ENCODE results near the gene CCDC197. TPM values are rescaled to one million over a fixed set of nuclear protein-coding genes. Genes with fewer than 3 reads are reported as not detected.

CCDC197 gene
- total RNA-seq, 2 donors from 2014 or later, result 0.20 to 0.49 TPM

DNA sequence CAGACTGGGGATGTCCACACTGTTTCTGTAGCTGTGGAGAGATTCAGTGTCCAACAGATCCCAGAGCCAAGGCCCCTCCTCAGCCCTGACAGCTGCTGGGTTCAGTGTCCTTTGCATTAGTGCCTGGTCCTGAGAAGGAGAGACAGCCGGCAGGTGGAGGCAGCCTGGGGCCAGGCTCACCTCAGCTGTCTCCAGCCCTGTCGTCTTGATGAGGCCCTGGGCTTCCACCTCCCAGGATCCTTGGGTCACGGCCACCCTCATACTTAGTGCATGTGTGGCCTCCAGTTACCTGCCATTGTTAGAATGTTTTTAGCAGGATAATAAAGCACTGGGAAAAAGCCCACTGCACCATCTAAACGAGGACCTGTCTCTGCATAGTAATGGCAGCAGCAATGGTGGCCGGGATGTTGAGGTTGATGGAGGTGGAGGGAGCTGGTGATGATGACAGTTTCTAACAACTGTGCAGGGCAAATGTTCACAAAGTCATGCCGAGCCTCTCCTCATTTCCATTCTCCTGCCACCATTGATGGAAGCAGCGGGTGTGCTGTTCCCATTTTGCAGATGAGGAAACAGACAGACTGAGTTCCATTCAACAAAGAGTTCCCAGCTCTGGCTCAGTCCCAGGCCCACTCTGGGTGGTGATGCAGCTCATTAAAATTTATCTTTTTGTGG is 38.4 kb upstream of the CCDC197 start:
- Mint-ChIP-seq H3K9me3 (no peaks in the 10 kb centered on the region), H3K27ac (peak overlapping the region; percentile 94 to 99), H3K36me3 (peaks cover 10 to 41% of the 10 kb centered on the region in 2 donors)
- ATAC-seq, result no peak
- DNase-seq (ENCODE audit: low spot score in 2 of 2), result no peak

- H3K9me3 Mint-ChIP-seq, result peaks cover under 1 to 1% of the 10 kb centered on the region in 2 donors
- ATAC-seq (peak; percentile 87 to 88), DNase-seq (ENCODE audit: low spot score in 2 of 2) (peak; percentile 88 to 97)
- H3K27ac Mint-ChIP-seq, result peak overlapping the region; percentile 94 to 99
- H3K36me3 Mint-ChIP-seq, result peaks cover 8 to 38% of the 10 kb centered on the region in 2 donors
Observed at GRCh38 chr14:93959239-93960107, 37.6 kb upstream of the CCDC197 start.

DNA sequence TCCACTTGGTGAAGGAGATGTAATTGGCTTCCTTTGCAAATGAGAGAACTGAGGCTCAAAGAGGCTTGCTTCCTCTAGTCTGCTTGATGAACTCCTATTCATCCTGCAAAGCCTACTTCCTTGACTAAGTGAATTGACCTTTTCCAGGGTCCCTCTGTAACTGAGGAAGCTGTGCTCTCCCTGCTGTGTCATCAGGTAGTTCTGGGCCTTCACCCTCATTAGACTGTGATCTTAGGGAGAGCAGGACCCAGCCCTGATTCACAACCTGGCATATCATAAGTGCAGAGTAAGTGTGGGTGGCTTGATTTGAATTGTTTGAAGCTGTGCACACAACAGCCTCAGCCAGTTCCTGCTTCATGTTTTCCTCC is 37.0 kb upstream of the CCDC197 start:
- Mint-ChIP-seq H3K9me3 (peaks cover 7% of the 10 kb centered on the region in 2 donors), H3K36me3 (peaks cover 4 to 40% of the 10 kb centered on the region in 2 donors), H3K27ac (peak overlapping the region; percentile 94 to 99)
- DNase-seq (ENCODE audit: low spot score in 2 of 2) (peak in 1 of 2 donors; percentile 71), ATAC-seq (peak; percentile 40 to 62)

DNA sequence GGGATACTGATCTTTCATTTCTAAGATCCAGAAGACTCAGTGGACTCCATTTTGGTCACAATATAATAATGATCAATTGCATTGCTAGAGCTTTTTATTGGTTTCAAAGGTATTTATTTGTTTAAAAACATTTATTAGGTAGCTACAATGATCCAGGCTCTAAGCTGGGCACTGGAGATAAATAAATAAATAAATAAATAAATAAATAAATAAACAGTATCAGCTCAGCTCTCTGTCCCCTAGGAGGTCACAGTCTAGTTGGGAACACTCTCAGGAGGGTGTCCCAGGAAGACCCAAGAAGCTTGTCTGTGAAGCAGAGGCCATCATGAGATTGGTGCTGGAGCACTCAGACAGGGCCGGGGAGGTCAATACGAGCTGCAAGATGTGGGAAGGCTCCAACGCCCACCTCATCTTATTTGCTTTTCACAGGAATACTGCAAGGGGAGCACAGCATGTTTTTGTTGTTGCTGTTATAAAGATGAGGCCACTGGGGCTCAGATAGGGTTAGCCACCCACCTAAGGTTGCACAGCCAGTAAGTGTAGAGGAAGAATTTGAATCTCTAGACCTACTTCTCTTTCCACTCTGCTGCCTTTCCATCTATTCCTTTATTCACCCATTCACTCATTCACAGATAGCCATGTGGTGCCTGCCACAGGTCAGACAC is 36.2 kb upstream of the CCDC197 start:
- DNase-seq (ENCODE audit: low spot score in 2 of 2) (no peak), ATAC-seq (no peak)
- Mint-ChIP-seq H3K36me3 (peaks cover 4 to 46% of the 10 kb centered on the region in 2 donors), H3K9me3 (peaks cover 8% of the 10 kb centered on the region in 2 donors), H3K27ac (peak overlapping the region; percentile 94 to 99)

GRCh38 chr14:93961620-93962019 is 35.5 kb upstream of the CCDC197 start:
- no peak for ATAC-seq
- Mint-ChIP-seq H3K9me3 (peaks cover 8% of the 10 kb centered on the region in 2 donors), H3K27ac (peak overlapping the region; percentile 22 to 93), H3K36me3 (peaks cover 4 to 52% of the 10 kb centered on the region in 2 donors)
- DNase-seq (ENCODE audit: low spot score in 2 of 2), result no peak

GRCh38 chr14:93962701-93963601 is 34.1 kb upstream of the CCDC197 start:
- Mint-ChIP-seq H3K27ac (peak overlapping the region; percentile 86 to 95), H3K36me3 (peaks cover 4 to 52% of the 10 kb centered on the region in 2 donors), H3K9me3 (peaks cover 8% of the 10 kb centered on the region in 2 donors)
- ATAC-seq (peak in 1 of 2 donors; percentile 38), DNase-seq (ENCODE audit: low spot score in 2 of 2) (no peak)

- H3K27ac Mint-ChIP-seq, result peak overlapping the region; percentile 86 to 95
- no peak for ATAC-seq
- DNase-seq (ENCODE audit: low spot score in 2 of 2), result no peak
- H3K9me3 Mint-ChIP-seq, result peaks cover 8% of the 10 kb centered on the region in 2 donors
- peaks cover 4 to 53% of the 10 kb centered on the region in 2 donors for H3K36me3 Mint-ChIP-seq
Observed at GRCh38 chr14:93963692-93964091, 33.4 kb upstream of the CCDC197 start.

DNA sequence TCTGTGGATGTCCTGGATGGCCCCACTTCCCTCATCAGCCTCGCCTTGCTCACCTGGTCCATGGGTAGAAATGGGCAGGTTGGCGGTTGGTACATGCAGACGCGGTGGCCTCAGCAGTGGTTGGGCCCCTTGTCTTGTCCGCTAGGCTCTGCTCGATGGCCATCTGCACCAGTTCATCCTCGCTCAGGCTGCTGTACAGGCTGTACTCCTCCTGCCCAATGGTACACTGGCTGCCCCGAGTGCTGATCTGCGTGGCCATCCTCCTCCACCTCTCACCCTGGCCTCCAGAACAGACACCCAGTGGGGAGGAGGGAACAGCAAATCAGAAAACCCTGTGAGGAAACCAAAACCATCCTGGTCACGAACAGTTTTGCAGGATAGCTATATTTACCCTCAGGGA is 32.8 kb upstream of the CCDC197 start:
- Mint-ChIP-seq H3K36me3 (peaks cover 4 to 53% of the 10 kb centered on the region in 2 donors), H3K27ac (peak overlapping the region in 1 of 2 donors; percentile 13), H3K9me3 (peaks cover 8% of the 10 kb centered on the region in 2 donors)
- no peak for ATAC-seq
- DNase-seq (ENCODE audit: low spot score in 2 of 2), result no peak

GRCh38 chr14:93964820-93965286 is 32.2 kb upstream of the CCDC197 start:
- peak overlapping the region in 1 of 2 donors; percentile 13 for H3K27ac Mint-ChIP-seq
- ATAC-seq (no peak), DNase-seq (ENCODE audit: low spot score in 2 of 2) (no peak)
- H3K9me3 Mint-ChIP-seq, result peaks cover 8% of the 10 kb centered on the region in 2 donors
- H3K36me3 Mint-ChIP-seq, result peaks cover 4 to 48% of the 10 kb centered on the region in 2 donors

GRCh38 chr14:93965287-93965821 is 31.7 kb upstream of the CCDC197 start:
- DNase-seq (ENCODE audit: low spot score in 2 of 2), result no peak
- no peak for ATAC-seq
- H3K9me3 Mint-ChIP-seq, result peaks cover 8% of the 10 kb centered on the region in 2 donors
- no peak overlapping the region for H3K27ac Mint-ChIP-seq
- H3K36me3 Mint-ChIP-seq, result peaks cover 4 to 48% of the 10 kb centered on the region in 2 donors

DNA sequence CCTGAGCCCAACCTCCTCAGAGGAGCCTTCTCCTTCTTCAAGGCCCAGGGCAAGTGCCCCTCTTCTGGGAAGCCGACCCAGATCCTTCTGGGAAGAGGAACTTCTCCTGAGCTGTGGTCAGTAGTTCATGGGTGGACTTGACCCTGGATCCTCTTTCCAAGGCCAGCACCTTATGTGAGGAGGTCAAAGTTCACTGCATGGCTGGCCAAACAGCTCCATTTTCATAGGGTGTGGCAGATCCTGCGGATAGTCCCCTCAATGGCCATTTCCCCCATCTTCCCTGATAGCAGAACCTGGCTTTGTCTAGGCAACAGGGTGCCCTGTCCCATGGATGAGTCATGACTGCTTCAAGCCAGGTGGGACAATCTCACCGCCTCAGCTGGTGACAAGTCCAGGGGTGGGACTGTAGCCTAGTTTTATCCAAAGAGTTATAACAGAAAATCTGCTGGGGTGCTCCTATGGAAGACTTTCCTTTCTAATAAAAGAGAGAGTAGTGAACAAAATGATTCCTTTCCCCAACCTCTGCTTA is 31.1 kb upstream of the CCDC197 start:
- DNase-seq (ENCODE audit: low spot score in 2 of 2) (no peak), ATAC-seq (no peak)
- H3K9me3 Mint-ChIP-seq, result peaks cover 8% of the 10 kb centered on the region in 2 donors
- no peak overlapping the region for H3K27ac Mint-ChIP-seq
- H3K36me3 Mint-ChIP-seq, result peaks cover 4 to 47% of the 10 kb centered on the region in 2 donors

DNA sequence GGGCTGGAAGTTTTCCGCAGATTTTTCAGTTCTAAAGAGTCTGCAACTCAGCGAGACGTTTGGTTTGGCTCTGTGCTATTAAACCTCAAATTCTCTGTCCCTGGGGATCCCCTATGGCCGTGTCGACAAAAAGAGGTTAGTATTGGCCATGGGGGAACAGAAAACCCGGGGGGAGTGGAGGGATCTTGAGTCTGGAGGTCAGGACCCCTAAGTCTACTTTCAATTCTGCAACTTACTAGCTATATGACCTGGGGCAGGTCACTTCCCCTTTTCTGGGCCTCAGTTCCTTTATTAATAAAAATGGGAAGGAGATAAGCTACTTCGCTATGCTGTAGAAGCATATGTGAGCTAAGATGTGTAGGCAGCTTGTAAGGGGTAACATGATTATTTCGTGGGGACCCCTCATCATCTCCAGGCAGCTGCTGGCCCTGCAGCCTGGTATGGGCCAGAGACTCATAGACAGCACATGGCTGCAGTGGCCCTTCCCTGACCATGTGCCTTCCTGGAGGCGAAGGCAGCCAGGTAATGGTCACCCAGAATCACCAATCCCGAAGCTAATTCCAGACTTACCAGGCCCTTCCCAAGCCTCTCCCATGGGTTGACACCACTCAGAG is 29.4 kb upstream of the CCDC197 start:
- peaks cover 8% of the 10 kb centered on the region in 2 donors for H3K9me3 Mint-ChIP-seq
- no peak for ATAC-seq
- H3K27ac Mint-ChIP-seq, result no peak overlapping the region
- no peak for DNase-seq (ENCODE audit: low spot score in 2 of 2)
- H3K36me3 Mint-ChIP-seq, result peaks cover 4 to 36% of the 10 kb centered on the region in 2 donors

GRCh38 chr14:93969082-93969828 is 27.8 kb upstream of the CCDC197 start:
- no peak for ATAC-seq
- Mint-ChIP-seq H3K9me3 (peaks cover 8% of the 10 kb centered on the region in 2 donors), H3K27ac (peak overlapping the region; percentile 46 to 99), H3K36me3 (peaks cover 4 to 42% of the 10 kb centered on the region in 2 donors)
- no peak for DNase-seq (ENCODE audit: low spot score in 2 of 2)

- Mint-ChIP-seq H3K27ac (peak overlapping the region; percentile 91 to 99), H3K9me3 (peaks cover 0 to under 1% of the 10 kb centered on the region in 2 donors), H3K36me3 (peaks cover 2 to 38% of the 10 kb centered on the region in 2 donors)
- ATAC-seq (peak; percentile 34 to 43), DNase-seq (ENCODE audit: low spot score in 2 of 2) (no peak)
Observed at GRCh38 chr14:93970585-93970964, 26.5 kb upstream of the CCDC197 start.
